Measurements from ENCODE around the gene CILP.

CILP gene

DNA sequence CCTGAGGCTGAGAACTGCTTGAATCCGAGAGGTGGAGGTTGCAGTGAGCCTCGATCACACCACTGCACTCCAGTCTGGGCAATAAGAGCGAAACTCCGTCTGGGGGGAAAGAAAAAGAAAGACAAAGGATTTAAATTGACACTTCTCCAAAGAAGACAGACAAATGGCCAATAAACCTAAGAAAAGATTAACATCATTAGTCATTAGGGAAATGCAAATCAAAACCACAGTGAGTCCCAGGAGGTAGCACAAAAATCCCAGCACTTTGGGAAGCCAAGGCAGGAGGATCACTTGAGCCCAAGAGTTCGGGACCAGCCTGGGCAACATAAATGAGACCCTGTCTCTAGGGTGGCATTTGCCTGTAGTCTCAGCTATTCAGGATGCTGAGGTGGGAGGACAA lies 38.7 kb downstream of the CILP start:
- Histone ChIP-seq H3K4me3 (no peak overlapping the region), H3K27ac (peak overlapping the region in 7 of 21 experiments; percentile 15 to 57 (median 28))

DNA sequence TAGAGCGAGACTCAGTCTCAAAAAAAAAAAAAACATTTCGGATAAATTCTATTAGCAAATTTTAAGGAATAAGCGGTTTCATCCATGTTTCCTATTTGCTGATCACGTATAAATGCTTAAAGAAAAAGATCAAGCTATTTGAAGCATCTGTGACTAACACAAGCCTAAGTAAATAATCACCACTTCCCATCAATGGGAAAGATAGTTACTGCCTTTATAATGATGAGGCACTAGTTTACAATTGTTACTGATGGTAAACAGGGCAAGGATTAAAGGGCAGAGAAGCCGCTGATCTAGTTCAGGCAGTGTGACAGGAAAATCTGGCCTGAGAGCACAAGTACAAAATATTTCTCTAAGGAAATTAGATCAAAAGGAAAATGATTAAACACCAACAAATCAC lies 39.8 kb downstream of the CILP start:
- H3K4me3 ChIP-seq = no peak overlapping the region
- H3K27ac ChIP-seq = peak overlapping the region in 7 of 21 experiments; percentile 36 to 61 (median 54)

GRCh38 chr15:65165875-65166274 lies 45.4 kb downstream of the CILP start:
- Histone ChIP-seq H3K27ac (no peak overlapping the region), H3K4me3 (no peak overlapping the region)

DNA sequence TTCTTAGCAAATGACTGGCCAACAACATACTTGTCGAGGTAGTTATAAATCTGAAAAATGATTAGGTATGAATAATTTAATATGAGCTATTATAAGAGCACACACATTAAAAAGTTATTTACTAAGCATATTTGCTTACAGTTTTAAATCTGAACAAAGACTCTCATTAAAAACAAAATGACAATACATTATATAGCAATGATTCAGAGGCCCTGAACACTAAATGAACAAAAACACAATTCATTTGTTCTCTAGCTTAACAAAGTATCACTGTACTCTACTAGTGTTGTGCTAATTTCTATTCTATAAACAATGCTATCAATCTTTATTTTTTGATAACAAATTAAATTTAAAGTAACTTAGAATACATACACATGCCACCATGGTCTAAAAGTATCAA lies 47.1 kb downstream of the CILP start:
- no peak overlapping the region for H3K27ac ChIP-seq
- H3K4me3 ChIP-seq = no peak overlapping the region

- Histone ChIP-seq H3K27ac (no peak overlapping the region), H3K4me3 (no peak overlapping the region)
Observed at GRCh38 chr15:65163041-65163440, 48.2 kb downstream of the CILP start.

DNA sequence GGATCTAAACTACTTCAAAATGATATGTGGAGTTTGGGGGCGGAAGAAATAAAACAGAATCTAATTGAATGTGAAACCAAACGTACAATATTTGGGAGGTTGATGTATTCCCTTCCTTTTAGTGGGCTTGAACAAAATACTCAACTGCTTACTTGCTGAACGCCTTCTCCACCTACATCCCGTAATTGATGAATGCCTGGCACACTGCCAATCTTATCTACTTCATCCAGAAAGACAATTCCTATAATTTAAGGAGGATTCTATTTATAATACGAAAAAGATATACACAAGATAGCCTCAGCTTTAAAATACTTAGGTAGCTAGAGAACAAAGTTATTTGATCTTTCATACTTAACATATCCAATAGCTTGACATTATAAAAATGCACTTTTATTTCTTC lies 54.6 kb downstream of the CILP start:
- H3K27ac ChIP-seq = no peak overlapping the region
- no peak overlapping the region for H3K4me3 ChIP-seq

DNA sequence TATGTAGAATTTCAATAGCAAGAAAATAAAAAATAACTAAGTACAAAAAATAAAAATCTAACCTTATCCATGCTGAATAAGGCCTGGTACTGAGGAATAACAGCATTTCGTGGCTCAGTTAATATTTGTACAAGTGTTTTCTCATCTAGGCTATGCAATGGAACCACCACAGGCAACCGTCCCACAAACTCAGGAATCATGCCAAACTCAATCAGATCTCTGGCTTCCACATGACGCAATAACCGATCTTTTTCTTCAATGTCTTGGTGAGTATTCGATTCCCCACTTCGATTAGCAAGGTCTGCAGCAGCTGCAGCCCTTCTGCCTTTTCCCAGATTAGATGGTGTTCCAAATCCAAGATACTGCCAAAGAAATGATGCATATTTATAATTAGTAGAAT lies 56.6 kb downstream of the CILP start:
- Histone ChIP-seq H3K4me3 (no peak overlapping the region), H3K27ac (no peak overlapping the region)

- Histone ChIP-seq H3K4me3 (no peak overlapping the region), H3K27ac (no peak overlapping the region)
Observed at GRCh38 chr15:65147902-65148301, 63.4 kb downstream of the CILP start.

DNA sequence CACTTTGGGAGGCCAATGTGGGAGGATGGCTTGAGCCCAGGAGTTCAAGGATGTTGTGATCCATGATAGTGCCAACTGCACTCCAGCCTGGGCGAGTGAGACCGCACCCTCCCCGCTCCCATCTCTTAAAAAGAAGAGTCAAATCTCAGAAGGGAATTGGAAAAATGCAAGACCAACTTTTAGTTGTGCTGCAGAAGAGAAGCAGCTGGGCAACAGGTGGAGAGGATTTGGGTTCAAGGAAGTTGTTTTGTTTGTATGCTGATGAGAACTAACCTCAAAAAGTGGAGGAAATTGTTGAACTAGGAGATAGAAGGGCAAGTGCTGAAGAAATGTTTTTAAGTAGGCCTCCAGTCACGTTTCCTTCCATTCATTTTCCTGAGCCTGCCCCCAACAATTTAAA lies 64.8 kb downstream of the CILP start:
- Histone ChIP-seq H3K27ac (no peak overlapping the region), H3K4me3 (no peak overlapping the region)
